HepG2 (cell line): Measurements from ENCODE around the gene CD9. TPM values are rescaled to one million over a fixed set of nuclear protein-coding genes. Genes with fewer than 3 reads are reported as not detected.

Source experiments
- ATAC-seq: fragments of 200-7000 bp; cut with Tn5 transposase; 3 replicates; pipeline ENCODE4 v1.9.1; 2020; ENCODE audit warnings: mild to moderate bottlenecking, moderate library complexity
- BruUV-seq: library from RNA; stranded (reverse); fragments of 400-500 nt; replicated peaks from 2 replicates; lab custom pipeline; 2021; lab: Mats Ljungman, UMichigan
- CTCF ChIA-PET: fragments of 300-600 bp; formaldehyde crosslinking; extraction: SDS; loops from one replicate; lab custom pipeline; 2021; ENCODE audit warnings: low total read pairs, inconsistent platforms, low intra/inter-chr PET ratio; lab: Yijun Ruan, JAX
- POLR2A ChIA-PET: fragments of 350-600 bp; sonication (Branson Sonifier 250); formaldehyde crosslinking; loops from one replicate; lab custom pipeline; 2020; ENCODE audit warnings: antibody characterized with exemption, inconsistent platforms; lab: Yijun Ruan, JAX
- DNase-seq: peaks from one replicate; pipeline ENCODE4 v3.0.0-alpha.2; 2015; ENCODE audit warnings: low spot score
- FAIRE-seq: peaks from 3 replicates; lab custom pipeline; 2011; peaks lifted over from hg19 to GRCh38; lab: Jason Lieb, UNC
- H2AFZ ChIP-seq: one replicate; pipeline ENCODE4 v1.6.1; 2011; ENCODE audit warnings: low read length, inconsistent platforms
- H3K27ac ChIP-seq: fragments of 300-600 bp; 3 replicates; pipeline ENCODE4 v1.8.0; 2011; ENCODE audit warnings: mixed run types, mild to moderate bottlenecking, mixed read lengths, low read length, inconsistent platforms; ENCODE audit not compliant: insufficient read depth; ENCODE audit errors: extremely low read length
- H3K27me3 ChIP-seq, 2 experiments: fragments of 200-600 bp in 1 of 2; 2 replicates in 1 of 2; 3 replicates in 1 of 2; pipeline versions ENCODE4 v1.6.0 to v1.8.0; 2011; ENCODE audit warnings: low read length in 2 of 2, mild to moderate bottlenecking in 2 of 2, moderate library complexity in 2 of 2, inconsistent platforms in 1 of 2; ENCODE audit not compliant: insufficient read depth in 2 of 2, control insufficient read depth in 1 of 2
- H3K36me3 ChIP-seq, 2 experiments: fragments of 200-600 bp in 1 of 2; replicated peaks in 1 of 2; 2 replicates in 1 of 2; 3 replicates in 1 of 2; pipeline versions ENCODE4 v1.5.1 to v1.8.0; 2011; ENCODE audit warnings: low read length in 2 of 2, inconsistent platforms in 1 of 2; ENCODE audit not compliant: insufficient read depth in 2 of 2, control insufficient read depth in 1 of 2
- H3K4me1 ChIP-seq: 2 replicates; pipeline ENCODE4 v1.5.1; 2012; ENCODE audit warnings: low read length, inconsistent platforms; ENCODE audit not compliant: insufficient read depth
- H3K4me2 ChIP-seq: 2 replicates; pipeline ENCODE4 v1.6.0; 2011; ENCODE audit warnings: low read depth, low read length, inconsistent platforms
- H3K4me3 ChIP-seq, 3 experiments: fragments of 200-600 bp in 1 of 3; sonication (generic), shearing (Covaris generic) in 1 of 3; replicated peaks in 1 of 3; 2 replicates each; pipeline ENCODE4 v1.5.1; 2011 to 2016; ENCODE audit warnings: low read length in 3 of 3, inconsistent platforms in 2 of 3, low read depth in 2 of 3, mild to moderate bottlenecking in 2 of 3, control low read depth in 1 of 3, mixed read lengths in 1 of 3; ENCODE audit not compliant: insufficient read depth in 1 of 3
- H3K79me2 ChIP-seq: one replicate; pipeline ENCODE4 v1.6.1; 2011; ENCODE audit warnings: low read length, inconsistent platforms; ENCODE audit not compliant: insufficient read depth
- H3K9ac ChIP-seq: 2 replicates; pipeline ENCODE4 v1.6.0; 2011; ENCODE audit warnings: mild to moderate bottlenecking, low read depth, low read length, inconsistent platforms; ENCODE audit not compliant: insufficient read depth
- H3K9me3 ChIP-seq: 2 replicates; pipeline ENCODE4 v1.5.1; 2012; ENCODE audit warnings: mild to moderate bottlenecking, low read length
- H4K20me1 ChIP-seq: 2 replicates; pipeline ENCODE4 v1.6.0; 2011; ENCODE audit warnings: inconsistent platforms, mild to moderate bottlenecking, low read length, moderate library complexity; ENCODE audit not compliant: insufficient read depth
- CCAR2 ChIP-seq: fragments of 200-400 bp; formaldehyde crosslinking; optimal IDR thresholded peaks from 2 replicates; pipeline ENCODE3; 2018; ENCODE audit warnings: low read depth, mild to moderate bottlenecking, low read length, moderate library complexity
- CEBPG ChIP-seq: IDR thresholded peaks from 2 replicates; pipeline ENCODE4 v1.6.1; 2016
- CREBL2 ChIP-seq: sonication (generic); formaldehyde crosslinking; IDR thresholded peaks from 2 replicates; pipeline ENCODE4 v1.8.1; 2023; ENCODE audit warnings: missing genetic modification reagents, mild to moderate bottlenecking, borderline replicate concordance
- ELK4 ChIP-seq: sonication (generic); formaldehyde crosslinking; IDR thresholded peaks from 2 replicates; pipeline ENCODE4 v1.9.0; 2021; ENCODE audit warnings: missing genetic modification reagents, borderline replicate concordance
- KDM1A ChIP-seq: IDR thresholded peaks from 2 replicates; pipeline ENCODE4 v1.6.1; 2016; ENCODE audit warnings: missing compliant biosample characterization
- NFE2 ChIP-seq: sonication (generic); formaldehyde crosslinking; IDR thresholded peaks from 2 replicates; pipeline ENCODE4 v1.4.0; 2020; ENCODE audit warnings: missing genetic modification reagents
- NR2F1 ChIP-seq, 2 experiments: fragments of 450-650 bp in 1 of 2; formaldehyde crosslinking in 1 of 2; IDR thresholded peaks; 2 replicates each; pipeline versions ENCODE4 v1.5.0 to v1.6.1; 2016 to 2020; ENCODE audit warnings: mild to moderate bottlenecking in 1 of 2, missing compliant biosample characterization in 1 of 2, missing genetic modification reagents in 1 of 2, moderate library complexity in 1 of 2
- PHF21A ChIP-seq: sonication (generic); formaldehyde crosslinking; IDR thresholded peaks from 2 replicates; pipeline ENCODE4 v1.5.0; 2020; ENCODE audit warnings: mild to moderate bottlenecking, missing genetic modification reagents
- ZNF607 ChIP-seq: sonication (generic); formaldehyde crosslinking; IDR thresholded peaks from 2 replicates; pipeline ENCODE4 v1.5.1; 2020; ENCODE audit warnings: missing genetic modification reagents, mild to moderate bottlenecking, borderline replicate concordance
- WGBS: methylation state at CpG from one replicate; pipeline ENCODE4 v1.1.6; 2017; ENCODE audit warnings: low lambda C conversion rate; 5-methylcytosine and 5-hydroxymethylcytosine counted together
- in situ Hi-C: cut with HindIII; loops from 2 replicates; pipeline ENCODE4 v1.10.0; 2017; ENCODE audit warnings: low pct_unique_long_range_greater_than_20kb; ENCODE audit not compliant: extremely low pct_ligation_motif_present
- intact Hi-C: fragments of 100-400 bp; cut with micrococcal nuclease; formaldehyde crosslinking; loops from one replicate; pipeline ENCODE4 v1.10.0; 2022; ENCODE audit not compliant: unreplicated experiment
- polyA plus RNA-seq, 8 experiments: library from polyadenylated mRNA; depleted of rRNA in 3 of 8; stranded (reverse) in 7 of 8; unstranded in 1 of 8; fragments of >200 nt; fragmentation: Illumina TruSeq in 4 of 8; extraction: Trizol in 4 of 8; gene quantifications; 2 replicates each; pipeline versions ENCODE4 v1.2.1 to v1.2.3, GENCODE V29; 2011 to 2016; ENCODE audit warnings: low read depth in 4 of 8, missing spikeins in 1 of 8, mixed read lengths in 1 of 8; ENCODE audit not compliant: insufficient read depth in 1 of 8
- total RNA-seq, 5 experiments: library from RNA; depleted of rRNA; stranded (reverse); fragments of >200 nt; fragmentation: Illumina TruSeq; extraction: Trizol; gene quantifications; 2 replicates each; pipeline ENCODE4 v1.2.3, GENCODE V29; 2016; ENCODE audit warnings: low read depth in 1 of 5
- TF ChIP-seq, protein P1 (sequence below), 2 experiments: sonication (generic) in 1 of 2; formaldehyde crosslinking in 1 of 2; IDR thresholded peaks; 2 replicates each; pipeline versions ENCODE4 v1.4.0 to v1.6.1; 2018 to 2020; ENCODE audit warnings: missing genetic modification reagents in 2 of 2, borderline replicate concordance in 1 of 2, low read depth in 1 of 2, mild to moderate bottlenecking in 1 of 2, missing biosample characterization in 1 of 2

Gene CD9
- total and polyA plus RNA-seq, 2 of the 13 experiments (the other 11 are each of a cell fraction or from before 2014, with no cell fraction given): 5.8 to 38.3 TPM

GRCh38 chr12:6214633-6215032 lies 14.4 kb downstream of the CD9 start:
- H3K79me2 ChIP-seq: no peaks in the 10 kb centered on the region
- FAIRE-seq (no peak), ATAC-seq (no peak), DNase-seq (no peak)
- H2AFZ ChIP-seq: no peak overlapping the region
- ChIA-PET POLR2A (no interaction called here), CTCF (no interaction called here)
- BruUV-seq: no TSS peak
- peaks cover 3 to 8% of the 10 kb centered on the region in 2 experiments for H3K27me3 ChIP-seq
- H3K27ac ChIP-seq: no peak overlapping the region
- in situ Hi-C loops (no loop called here), intact Hi-C loops (no loop called here)
- H3K36me3 ChIP-seq: no peaks in the 10 kb centered on the region
- H3K4me1 ChIP-seq: peaks cover 15% of the 10 kb centered on the region
- H4K20me1 ChIP-seq: no peaks in the 10 kb centered on the region
- no peak overlapping the region for H3K4me3 ChIP-seq
- TF ChIP-seq CEBPG (CRISPR knock-in tag): no peak
- TF ChIP-seq NR2F1 (CRISPR knock-in tag; IDR thresholded peaks at IDR 0.05): no peak
- TF ChIP-seq CCAR2: no peak
- TF ChIP-seq CREBL2: no peak
- no peak for TF ChIP-seq ZNF607 (CRISPR knock-in tag)
- TF ChIP-seq, protein P1, sequence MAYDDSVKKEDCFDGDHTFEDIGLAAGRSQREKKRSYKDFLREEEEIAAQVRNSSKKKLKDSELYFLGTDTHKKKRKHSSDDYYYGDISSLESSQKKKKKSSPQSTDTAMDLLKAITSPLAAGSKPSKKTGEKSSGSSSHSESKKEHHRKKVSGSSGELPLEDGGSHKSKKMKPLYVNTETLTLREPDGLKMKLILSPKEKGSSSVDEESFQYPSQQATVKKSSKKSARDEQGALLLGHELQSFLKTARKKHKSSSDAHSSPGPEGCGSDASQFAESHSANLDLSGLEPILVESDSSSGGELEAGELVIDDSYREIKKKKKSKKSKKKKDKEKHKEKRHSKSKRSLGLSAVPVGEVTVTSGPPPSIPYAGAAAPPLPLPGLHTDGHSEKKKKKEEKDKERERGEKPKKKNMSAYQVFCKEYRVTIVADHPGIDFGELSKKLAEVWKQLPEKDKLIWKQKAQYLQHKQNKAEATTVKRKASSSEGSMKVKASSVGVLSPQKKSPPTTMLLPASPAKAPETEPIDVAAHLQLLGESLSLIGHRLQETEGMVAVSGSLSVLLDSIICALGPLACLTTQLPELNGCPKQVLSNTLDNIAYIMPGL (CRISPR knock-in tag; IDR thresholded peaks at IDR 0.05; ENCODE audit: borderline replicate concordance in 1 of 2, low read depth in 1 of 2): no peak
- TF ChIP-seq KDM1A: no peak
- no peak for TF ChIP-seq ELK4
- TF ChIP-seq NFE2 (CRISPR knock-in tag): no peak
- TF ChIP-seq PHF21A (CRISPR knock-in tag): no peak
- no peak overlapping the region for H3K9ac ChIP-seq
- WGBS: 78% methylated on average over 7 of the region's 7 CpGs
- no peak overlapping the region for H3K4me2 ChIP-seq
- no peaks in the 10 kb centered on the region for H3K9me3 ChIP-seq
